Measurements from ENCODE around the gene NOL11.

NOL11 gene

DNA sequence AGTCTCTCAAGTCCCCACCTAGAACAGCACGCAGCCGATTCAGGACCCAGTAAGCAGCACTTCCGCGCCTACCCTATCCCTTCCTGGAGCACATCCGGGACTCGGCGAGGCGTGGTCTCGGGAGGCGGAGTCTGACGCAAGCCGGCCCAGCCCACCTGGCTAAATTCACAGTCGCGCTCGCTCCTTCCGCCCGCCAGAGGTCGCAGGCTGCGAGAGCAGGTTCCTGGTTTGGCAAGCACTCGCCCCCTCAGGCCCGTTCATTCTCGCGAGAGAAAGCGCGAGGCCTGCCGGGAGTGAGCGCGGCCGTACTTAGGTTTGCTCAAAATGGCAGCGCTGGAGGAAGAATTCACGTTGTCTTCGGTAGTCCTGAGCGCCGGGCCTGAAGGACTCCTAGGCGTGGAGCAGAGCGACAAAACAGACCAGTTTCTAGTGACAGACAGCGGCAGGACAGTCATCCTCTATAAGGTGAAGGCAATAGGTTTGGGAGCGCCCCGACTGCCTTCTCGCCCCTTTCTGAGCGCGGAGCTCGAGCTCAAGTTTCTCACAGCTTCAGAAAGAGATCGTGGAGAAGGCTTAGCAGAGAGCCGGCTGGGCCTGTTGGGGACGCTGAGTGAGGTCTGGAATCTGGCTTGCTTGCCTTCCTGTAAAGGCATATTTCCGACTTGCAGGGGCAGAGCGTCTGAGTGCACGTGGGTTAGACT lies at the start of gene NOL11:
Gene NOL11, plus strand, starts transcription at position 313 of the 701 bp plus-strand sequence. Its CDS starts 12 bp downstream, at position 325.
- DNase-seq (ENCODE audit: low read depth) = peak; percentile 96
- TF ChIP-seq, protein P1, sequence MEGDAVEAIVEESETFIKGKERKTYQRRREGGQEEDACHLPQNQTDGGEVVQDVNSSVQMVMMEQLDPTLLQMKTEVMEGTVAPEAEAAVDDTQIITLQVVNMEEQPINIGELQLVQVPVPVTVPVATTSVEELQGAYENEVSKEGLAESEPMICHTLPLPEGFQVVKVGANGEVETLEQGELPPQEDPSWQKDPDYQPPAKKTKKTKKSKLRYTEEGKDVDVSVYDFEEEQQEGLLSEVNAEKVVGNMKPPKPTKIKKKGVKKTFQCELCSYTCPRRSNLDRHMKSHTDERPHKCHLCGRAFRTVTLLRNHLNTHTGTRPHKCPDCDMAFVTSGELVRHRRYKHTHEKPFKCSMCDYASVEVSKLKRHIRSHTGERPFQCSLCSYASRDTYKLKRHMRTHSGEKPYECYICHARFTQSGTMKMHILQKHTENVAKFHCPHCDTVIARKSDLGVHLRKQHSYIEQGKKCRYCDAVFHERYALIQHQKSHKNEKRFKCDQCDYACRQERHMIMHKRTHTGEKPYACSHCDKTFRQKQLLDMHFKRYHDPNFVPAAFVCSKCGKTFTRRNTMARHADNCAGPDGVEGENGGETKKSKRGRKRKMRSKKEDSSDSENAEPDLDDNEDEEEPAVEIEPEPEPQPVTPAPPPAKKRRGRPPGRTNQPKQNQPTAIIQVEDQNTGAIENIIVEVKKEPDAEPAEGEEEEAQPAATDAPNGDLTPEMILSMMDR (conservative IDR thresholded peaks at IDR 0.05; ENCODE audit: low read depth, low read length) = peak; percentile 90

DNA sequence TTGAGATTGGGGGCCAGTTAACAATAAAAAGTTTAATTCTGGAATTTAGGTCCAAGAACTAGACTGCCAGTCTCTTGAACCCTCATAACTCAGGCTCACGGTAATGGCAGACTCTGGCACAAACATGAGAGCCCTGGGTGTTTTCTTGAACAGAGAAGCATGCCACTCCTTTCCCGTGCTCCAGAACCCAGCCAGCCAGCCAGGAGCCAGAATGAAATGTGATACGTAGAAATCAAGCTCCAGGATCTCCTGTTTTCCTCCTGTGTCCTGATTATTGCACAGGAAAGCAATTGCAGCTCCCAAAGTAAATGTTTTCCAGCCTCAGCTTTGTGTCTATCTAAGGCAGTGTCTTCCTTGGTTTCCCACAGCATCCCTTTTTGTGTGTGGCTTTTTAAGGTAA lies 46.2 kb upstream of the NOL11 start:
- TF ChIP-seq, protein P1 (conservative IDR thresholded peaks at IDR 0.05; ENCODE audit: low read depth, low read length) = no peak
- no peak for DNase-seq (ENCODE audit: low read depth)
- H3K4me3 ChIP-seq (ENCODE audit: low read length) = no peak overlapping the region

More for the DNA sequence above, at the start of gene NOL11:
- peak within 1 kb of the TSS; percentile 100 for H3K4me3 ChIP-seq (ENCODE audit: low read length)

DNA sequence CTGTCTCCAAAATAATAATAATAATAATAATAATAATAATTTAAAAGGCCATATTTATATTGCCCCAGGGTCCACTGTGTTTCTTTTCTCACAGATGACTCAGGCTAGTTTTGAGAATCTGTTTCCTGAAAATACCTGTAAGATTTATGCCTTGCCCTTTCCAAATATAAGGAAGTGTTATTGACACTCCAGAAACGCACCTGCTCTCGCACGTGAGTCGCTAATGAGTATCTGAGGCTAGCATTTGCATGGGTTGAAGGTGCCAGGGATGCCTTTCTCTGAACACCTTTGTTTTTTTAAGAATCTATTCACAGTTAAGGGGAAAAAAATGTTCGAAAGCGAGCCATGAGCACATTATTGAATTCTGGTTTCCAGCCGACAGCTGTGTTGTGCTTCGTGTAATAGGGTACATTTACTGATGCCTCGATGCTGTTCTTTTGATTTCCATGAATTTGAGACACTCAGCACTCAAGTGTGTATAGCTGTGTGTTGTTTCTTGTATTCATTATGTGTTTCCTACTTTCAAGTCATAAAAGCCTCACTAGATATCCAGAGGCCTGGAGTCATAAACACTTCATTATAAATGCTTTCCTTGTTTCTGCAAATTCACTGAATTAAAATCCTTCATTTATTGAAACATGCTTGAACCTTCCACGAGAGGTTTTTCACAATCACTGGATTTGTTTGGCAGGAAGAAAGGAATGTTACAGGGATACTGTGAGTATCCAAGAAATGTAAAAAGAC lies 45.0 kb upstream of the NOL11 start:
- TF ChIP-seq, protein P1 (conservative IDR thresholded peaks at IDR 0.05; ENCODE audit: low read depth, low read length) = no peak
- no peak overlapping the region for H3K4me3 ChIP-seq (ENCODE audit: low read length)
- DNase-seq (ENCODE audit: low read depth) = no peak

DNA sequence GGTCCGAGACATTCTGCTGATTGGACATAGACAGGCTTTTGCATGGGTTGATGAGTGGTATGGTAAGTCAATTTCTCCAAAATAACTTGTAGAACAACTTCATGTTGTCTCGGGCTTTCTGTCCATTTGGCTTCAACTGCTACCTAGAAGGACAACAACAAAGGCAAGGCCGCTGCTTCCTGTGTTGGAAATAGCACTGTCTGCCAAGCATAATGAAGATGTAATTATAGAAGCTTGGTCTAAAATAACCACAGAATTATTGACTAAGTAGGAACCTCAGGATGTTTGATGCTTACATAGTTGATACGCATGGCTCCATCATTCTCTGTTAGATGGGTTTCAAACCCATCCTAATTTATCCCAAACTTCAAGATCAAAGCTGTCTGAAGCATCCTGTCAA lies 42.3 kb upstream of the NOL11 start:
- DNase-seq (ENCODE audit: low read depth) = no peak
- H3K4me3 ChIP-seq (ENCODE audit: low read length) = no peak overlapping the region

DNA sequence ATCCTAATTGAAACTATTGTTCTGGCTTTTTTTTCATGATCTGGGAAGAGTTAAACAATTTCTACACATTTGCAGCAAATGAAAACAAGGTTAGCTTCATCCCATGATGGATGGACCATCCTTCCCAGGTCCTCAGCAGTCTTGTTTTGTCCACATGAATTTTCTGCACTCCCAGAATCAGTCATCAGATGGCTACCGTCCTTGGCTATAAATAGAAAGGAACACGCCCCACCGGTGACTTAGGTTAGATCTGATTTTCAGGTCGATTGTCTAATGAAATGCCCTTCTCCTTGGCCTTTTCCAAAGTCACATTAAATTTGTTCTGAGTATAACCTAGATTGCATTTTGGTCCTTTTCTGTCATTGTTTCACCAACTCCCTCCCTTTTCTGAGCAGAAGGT lies 41.4 kb upstream of the NOL11 start:
- no peak overlapping the region for H3K4me3 ChIP-seq (ENCODE audit: low read length)
- DNase-seq (ENCODE audit: low read depth) = no peak
- TF ChIP-seq, protein P1 (conservative IDR thresholded peaks at IDR 0.05; ENCODE audit: low read depth, low read length) = no peak

More for the DNA sequence above, 42.3 kb upstream of the NOL11 start:
- TF ChIP-seq, protein P1 (conservative IDR thresholded peaks at IDR 0.05; ENCODE audit: low read depth, low read length) = no peak

DNA sequence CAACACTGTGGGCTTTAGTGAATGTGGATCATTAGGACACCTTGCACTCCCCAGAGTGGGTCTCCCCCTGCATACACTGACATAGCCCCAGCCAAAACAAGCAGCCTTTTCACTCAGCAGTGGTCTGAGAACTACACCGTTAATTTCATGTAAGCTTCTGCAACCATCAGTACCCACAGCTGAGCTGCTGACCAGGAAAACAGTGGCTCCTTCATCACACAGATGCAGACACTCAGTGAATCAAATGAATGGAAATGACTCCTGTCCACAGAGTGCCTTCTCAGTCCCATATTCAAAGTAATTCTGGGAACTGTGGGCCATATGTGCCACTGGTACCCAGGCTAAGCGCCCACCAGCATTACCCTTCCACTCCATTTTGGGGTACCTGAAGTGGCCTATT lies 39.3 kb upstream of the NOL11 start:
- no peak for DNase-seq (ENCODE audit: low read depth)
- H3K4me3 ChIP-seq (ENCODE audit: low read length) = no peak overlapping the region
- TF ChIP-seq, protein P1 (conservative IDR thresholded peaks at IDR 0.05; ENCODE audit: low read depth, low read length) = no peak
